ENCODE results near the gene FCGR2B.
"Not testable (repeated sequence)": the region's sequence is repeated elsewhere in the genome, so short reads cannot be mapped to it uniquely, and the experiment has no call there.

DNA sequence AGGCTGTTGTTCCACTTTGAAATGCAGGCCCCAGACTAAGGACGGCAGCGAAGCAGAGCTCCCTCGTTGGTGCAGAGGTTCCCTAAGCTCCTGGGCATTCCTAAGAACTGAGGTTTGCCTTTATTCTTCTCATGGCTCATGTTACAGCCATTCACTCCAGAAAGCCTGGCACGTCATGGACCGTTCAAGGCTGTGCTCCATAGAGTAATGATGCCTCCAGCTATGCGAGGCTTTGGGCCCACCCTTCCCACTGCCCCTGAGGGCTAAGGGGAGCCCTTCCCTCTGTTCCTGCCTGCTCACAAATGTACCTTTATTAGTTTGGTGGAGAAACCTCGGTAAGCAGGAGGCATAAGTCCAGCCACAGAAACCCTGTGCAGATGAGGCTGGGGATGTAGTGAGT, 10.5 kb downstream of the FCGR2B start:
- TF ChIP-seq, protein P1, sequence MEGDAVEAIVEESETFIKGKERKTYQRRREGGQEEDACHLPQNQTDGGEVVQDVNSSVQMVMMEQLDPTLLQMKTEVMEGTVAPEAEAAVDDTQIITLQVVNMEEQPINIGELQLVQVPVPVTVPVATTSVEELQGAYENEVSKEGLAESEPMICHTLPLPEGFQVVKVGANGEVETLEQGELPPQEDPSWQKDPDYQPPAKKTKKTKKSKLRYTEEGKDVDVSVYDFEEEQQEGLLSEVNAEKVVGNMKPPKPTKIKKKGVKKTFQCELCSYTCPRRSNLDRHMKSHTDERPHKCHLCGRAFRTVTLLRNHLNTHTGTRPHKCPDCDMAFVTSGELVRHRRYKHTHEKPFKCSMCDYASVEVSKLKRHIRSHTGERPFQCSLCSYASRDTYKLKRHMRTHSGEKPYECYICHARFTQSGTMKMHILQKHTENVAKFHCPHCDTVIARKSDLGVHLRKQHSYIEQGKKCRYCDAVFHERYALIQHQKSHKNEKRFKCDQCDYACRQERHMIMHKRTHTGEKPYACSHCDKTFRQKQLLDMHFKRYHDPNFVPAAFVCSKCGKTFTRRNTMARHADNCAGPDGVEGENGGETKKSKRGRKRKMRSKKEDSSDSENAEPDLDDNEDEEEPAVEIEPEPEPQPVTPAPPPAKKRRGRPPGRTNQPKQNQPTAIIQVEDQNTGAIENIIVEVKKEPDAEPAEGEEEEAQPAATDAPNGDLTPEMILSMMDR (conservative IDR thresholded peaks at IDR 0.05 in 1 of 2, IDR thresholded peaks at IDR 0.05 in 1 of 2; ENCODE audit: low read depth in 1 of 2, low read length in 2 of 2), result not testable (repeated sequence)
- TF ChIP-seq EZH2 (IDR thresholded peaks at IDR 0.05; ENCODE audit: low read length, missing control alignments), result not testable (repeated sequence)
